ENCODE measurements around the gene LIMS2.

The LIMS2 gene

GRCh38 chr2:127641133-127641532 is 34.2 kb downstream of the LIMS2 start:
- Histone ChIP-seq H3K36me3 (ENCODE audit: control insufficient read depth in 5 of 5, insufficient read depth in 5 of 5, low read length in 5 of 5) (peaks cover 0 to 29% (median 11%) of the 10 kb centered on the region in 5 donors), H3K27me3 (ENCODE audit: control insufficient read depth in 5 of 5, insufficient read depth in 4 of 5, low read length in 5 of 5) (no peaks in the 10 kb centered on the region), H3K4me3 (ENCODE audit: low read depth in 1 of 5, low read length in 5 of 5) (no peak overlapping the region), H3K9ac (ENCODE audit: low read length in 5 of 5) (no peak overlapping the region), H3K9me3 (ENCODE audit: control insufficient read depth in 5 of 5, low read length in 5 of 5) (no peaks in the 10 kb centered on the region), H3K27ac (ENCODE audit: low read depth, low read length) (no peak overlapping the region), H3K4me1 (ENCODE audit: control insufficient read depth in 5 of 5, insufficient read depth in 5 of 5, low read length in 5 of 5) (peaks cover 4 to 91% (median 25%) of the 10 kb centered on the region in 5 donors)

GRCh38 chr2:127640082-127641072 is 35.0 kb downstream of the LIMS2 start:
- Histone ChIP-seq H3K4me3 (ENCODE audit: low read depth in 1 of 5, low read length in 5 of 5) (no peak overlapping the region), H3K9me3 (ENCODE audit: control insufficient read depth in 5 of 5, low read length in 5 of 5) (no peaks in the 10 kb centered on the region), H3K27ac (ENCODE audit: low read depth, low read length) (no peak overlapping the region), H3K4me1 (ENCODE audit: control insufficient read depth in 5 of 5, insufficient read depth in 5 of 5, low read length in 5 of 5) (peaks cover 5 to 90% (median 25%) of the 10 kb centered on the region in 5 donors), H3K36me3 (ENCODE audit: control insufficient read depth in 5 of 5, insufficient read depth in 5 of 5, low read length in 5 of 5) (peaks cover 0 to 31% (median 11%) of the 10 kb centered on the region in 5 donors), H3K9ac (ENCODE audit: low read length in 5 of 5) (peak overlapping the region in 1 of 5 donors; percentile 17), H3K27me3 (ENCODE audit: control insufficient read depth in 5 of 5, insufficient read depth in 4 of 5, low read length in 5 of 5) (no peaks in the 10 kb centered on the region)

GRCh38 chr2:127639111-127639474 is 36.2 kb downstream of the LIMS2 start:
- Histone ChIP-seq H3K4me3 (ENCODE audit: low read depth in 1 of 5, low read length in 5 of 5) (no peak overlapping the region), H3K4me1 (ENCODE audit: control insufficient read depth in 5 of 5, insufficient read depth in 5 of 5, low read length in 5 of 5) (peaks cover 8 to 89% (median 29%) of the 10 kb centered on the region in 5 donors)

GRCh38 chr2:127638361-127639110 is 36.8 kb downstream of the LIMS2 start:
- no peak overlapping the region for H3K9ac ChIP-seq (ENCODE audit: low read length in 5 of 5)
- H3K27ac ChIP-seq (ENCODE audit: low read depth, low read length) = peak overlapping the region; percentile 65
- H3K36me3 ChIP-seq (ENCODE audit: control insufficient read depth in 5 of 5, insufficient read depth in 5 of 5, low read length in 5 of 5) = peaks cover 0 to 31% (median 11%) of the 10 kb centered on the region in 5 donors
- H3K4me3 ChIP-seq (ENCODE audit: low read depth in 1 of 5, low read length in 5 of 5) = no peak overlapping the region
- no peaks in the 10 kb centered on the region for H3K27me3 ChIP-seq (ENCODE audit: control insufficient read depth in 5 of 5, insufficient read depth in 4 of 5, low read length in 5 of 5)
- peaks cover 11 to 89% (median 35%) of the 10 kb centered on the region in 5 donors for H3K4me1 ChIP-seq (ENCODE audit: control insufficient read depth in 5 of 5, insufficient read depth in 5 of 5, low read length in 5 of 5)
- H3K9me3 ChIP-seq (ENCODE audit: control insufficient read depth in 5 of 5, low read length in 5 of 5) = no peaks in the 10 kb centered on the region

More at GRCh38 chr2:127639111-127639474, 36.2 kb downstream of the LIMS2 start:
- Histone ChIP-seq H3K9me3 (ENCODE audit: control insufficient read depth in 5 of 5, low read length in 5 of 5) (no peaks in the 10 kb centered on the region), H3K9ac (ENCODE audit: low read length in 5 of 5) (no peak overlapping the region), H3K27me3 (ENCODE audit: control insufficient read depth in 5 of 5, insufficient read depth in 4 of 5, low read length in 5 of 5) (no peaks in the 10 kb centered on the region), H3K36me3 (ENCODE audit: control insufficient read depth in 5 of 5, insufficient read depth in 5 of 5, low read length in 5 of 5) (peaks cover 0 to 31% (median 11%) of the 10 kb centered on the region in 5 donors), H3K27ac (ENCODE audit: low read depth, low read length) (peak overlapping the region; percentile 65)

GRCh38 chr2:127637725-127638252 is 37.5 kb downstream of the LIMS2 start:
- H3K9me3 ChIP-seq (ENCODE audit: control insufficient read depth in 5 of 5, low read length in 5 of 5) = no peaks in the 10 kb centered on the region
- peaks cover 0 to 31% (median 11%) of the 10 kb centered on the region in 5 donors for H3K36me3 ChIP-seq (ENCODE audit: control insufficient read depth in 5 of 5, insufficient read depth in 5 of 5, low read length in 5 of 5)
- peak overlapping the region in 1 of 5 donors; percentile 11 for H3K9ac ChIP-seq (ENCODE audit: low read length in 5 of 5)
- H3K4me3 ChIP-seq (ENCODE audit: low read depth in 1 of 5, low read length in 5 of 5) = peak overlapping the region in 4 of 5 donors; percentile 8 to 22 (median 14)
- peaks cover 11 to 90% (median 37%) of the 10 kb centered on the region in 5 donors for H3K4me1 ChIP-seq (ENCODE audit: control insufficient read depth in 5 of 5, insufficient read depth in 5 of 5, low read length in 5 of 5)
- H3K27me3 ChIP-seq (ENCODE audit: control insufficient read depth in 5 of 5, insufficient read depth in 4 of 5, low read length in 5 of 5) = no peaks in the 10 kb centered on the region
- H3K27ac ChIP-seq (ENCODE audit: low read depth, low read length) = peak overlapping the region; percentile 65

GRCh38 chr2:127637236-127637630 is 38.1 kb downstream of the LIMS2 start:
- Histone ChIP-seq H3K27me3 (ENCODE audit: control insufficient read depth in 5 of 5, insufficient read depth in 4 of 5, low read length in 5 of 5) (no peaks in the 10 kb centered on the region), H3K4me1 (ENCODE audit: control insufficient read depth in 5 of 5, insufficient read depth in 5 of 5, low read length in 5 of 5) (peaks cover 11 to 91% (median 35%) of the 10 kb centered on the region in 5 donors), H3K36me3 (ENCODE audit: control insufficient read depth in 5 of 5, insufficient read depth in 5 of 5, low read length in 5 of 5) (peaks cover 0 to 31% (median 11%) of the 10 kb centered on the region in 5 donors), H3K4me3 (ENCODE audit: low read depth in 1 of 5, low read length in 5 of 5) (peak overlapping the region in 2 of 5 donors; percentile 6 to 11), H3K9ac (ENCODE audit: low read length in 5 of 5) (no peak overlapping the region), H3K9me3 (ENCODE audit: control insufficient read depth in 5 of 5, low read length in 5 of 5) (no peaks in the 10 kb centered on the region), H3K27ac (ENCODE audit: low read depth, low read length) (peak overlapping the region; percentile 37)

GRCh38 chr2:127636248-127637235 is 38.8 kb downstream of the LIMS2 start:
- Histone ChIP-seq H3K4me1 (ENCODE audit: control insufficient read depth in 5 of 5, insufficient read depth in 5 of 5, low read length in 5 of 5) (peaks cover 11 to 90% (median 35%) of the 10 kb centered on the region in 5 donors), H3K9me3 (ENCODE audit: control insufficient read depth in 5 of 5, low read length in 5 of 5) (no peaks in the 10 kb centered on the region), H3K9ac (ENCODE audit: low read length in 5 of 5) (no peak overlapping the region), H3K27me3 (ENCODE audit: control insufficient read depth in 5 of 5, insufficient read depth in 4 of 5, low read length in 5 of 5) (no peaks in the 10 kb centered on the region), H3K36me3 (ENCODE audit: control insufficient read depth in 5 of 5, insufficient read depth in 5 of 5, low read length in 5 of 5) (peaks cover 0 to 29% (median 11%) of the 10 kb centered on the region in 5 donors), H3K27ac (ENCODE audit: low read depth, low read length) (peak overlapping the region; percentile 37), H3K4me3 (ENCODE audit: low read depth in 1 of 5, low read length in 5 of 5) (peak overlapping the region in 1 of 5 donors; percentile 6)

GRCh38 chr2:127635380-127636237 is 39.7 kb downstream of the LIMS2 start:
- H3K4me3 ChIP-seq (ENCODE audit: low read depth in 1 of 5, low read length in 5 of 5) = no peak overlapping the region
- H3K36me3 ChIP-seq (ENCODE audit: control insufficient read depth in 5 of 5, insufficient read depth in 5 of 5, low read length in 5 of 5) = peaks cover 0 to 23% (median 11%) of the 10 kb centered on the region in 5 donors
- H3K9ac ChIP-seq (ENCODE audit: low read length in 5 of 5) = no peak overlapping the region
- no peaks in the 10 kb centered on the region for H3K27me3 ChIP-seq (ENCODE audit: control insufficient read depth in 5 of 5, insufficient read depth in 4 of 5, low read length in 5 of 5)
- no peak overlapping the region for H3K27ac ChIP-seq (ENCODE audit: low read depth, low read length)
- no peaks in the 10 kb centered on the region for H3K9me3 ChIP-seq (ENCODE audit: control insufficient read depth in 5 of 5, low read length in 5 of 5)
- peaks cover 11 to 91% (median 35%) of the 10 kb centered on the region in 5 donors for H3K4me1 ChIP-seq (ENCODE audit: control insufficient read depth in 5 of 5, insufficient read depth in 5 of 5, low read length in 5 of 5)
